ENCODE measurements around the gene ESM1.
"Not testable (repeated sequence)": the region's sequence is repeated elsewhere in the genome, so short reads cannot be mapped to it uniquely, and the experiment has no call there.

The ESM1 gene, protein sequence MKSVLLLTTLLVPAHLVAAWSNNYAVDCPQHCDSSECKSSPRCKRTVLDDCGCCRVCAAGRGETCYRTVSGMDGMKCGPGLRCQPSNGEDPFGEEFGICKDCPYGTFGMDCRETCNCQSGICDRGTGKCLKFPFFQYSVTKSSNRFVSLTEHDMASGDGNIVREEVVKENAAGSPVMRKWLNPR

DNA sequence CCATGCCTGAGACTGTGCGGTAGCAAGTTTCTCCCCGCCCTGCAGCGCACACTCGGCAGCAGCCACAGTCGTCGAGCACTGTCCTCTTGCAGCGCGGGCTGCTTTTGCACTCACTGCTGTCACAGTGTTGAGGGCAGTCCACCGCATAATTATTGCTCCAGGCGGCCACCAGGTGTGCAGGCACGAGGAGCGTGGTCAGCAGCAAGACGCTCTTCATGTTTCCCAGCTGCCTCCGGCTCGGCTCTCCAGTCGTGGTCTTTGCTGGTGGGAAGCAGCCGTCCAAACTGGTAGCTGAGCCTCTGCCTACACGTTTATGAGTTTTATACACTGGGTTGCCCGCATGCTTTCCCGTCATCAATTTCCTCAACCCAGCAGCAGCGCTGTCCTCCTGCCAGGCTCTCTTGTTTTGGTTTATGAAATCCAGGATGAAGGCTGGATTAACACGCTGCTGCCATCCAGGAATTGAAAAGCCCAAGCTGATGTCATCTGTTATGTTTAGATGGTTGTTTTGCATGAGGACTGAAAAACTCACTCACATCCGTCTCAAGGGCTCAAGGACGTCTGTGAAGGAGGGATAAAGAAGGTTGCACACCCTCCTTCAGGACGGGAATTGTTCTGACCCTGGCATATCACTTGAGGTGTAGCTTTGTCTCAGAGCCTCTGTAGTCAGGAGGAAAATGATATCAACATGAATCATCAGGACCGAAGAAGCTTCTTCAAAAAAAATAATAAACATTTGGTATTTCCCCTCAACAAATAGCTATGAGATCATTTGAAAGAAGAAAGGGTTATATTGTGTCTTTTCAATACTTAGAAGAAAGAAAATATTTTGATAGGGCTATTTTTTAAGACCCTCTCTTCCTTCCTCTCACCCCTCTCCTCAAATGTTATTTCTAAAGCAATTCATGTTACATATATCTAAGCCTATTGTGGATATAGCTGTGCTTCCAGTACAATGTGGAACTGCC lies at the start of gene ESM1:
TSS of gene ESM1 (minus strand) at position 293 of the 968 bp plus-strand sequence. CDS start at position 217, 76 bp downstream.
- DNase-seq, result no peak

DNA sequence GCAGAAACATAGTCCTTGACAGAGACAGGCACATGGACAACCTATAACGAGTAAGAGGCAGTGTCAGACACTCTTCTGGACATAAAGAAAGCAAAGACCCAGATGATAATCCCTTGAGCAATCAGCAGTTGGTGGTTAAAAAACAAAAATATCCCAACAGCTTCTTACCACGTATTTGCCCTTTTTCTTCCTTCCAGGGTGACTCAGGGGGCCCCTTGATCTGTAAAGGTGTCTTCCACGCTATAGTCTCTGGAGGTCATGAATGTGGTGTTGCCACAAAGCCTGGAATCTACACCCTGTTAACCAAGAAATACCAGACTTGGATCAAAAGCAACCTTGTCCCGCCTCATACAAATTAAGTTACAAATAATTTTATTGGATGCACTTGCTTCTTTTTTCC lies 48.2 kb upstream of the ESM1 start:
- no peak for DNase-seq

DNA sequence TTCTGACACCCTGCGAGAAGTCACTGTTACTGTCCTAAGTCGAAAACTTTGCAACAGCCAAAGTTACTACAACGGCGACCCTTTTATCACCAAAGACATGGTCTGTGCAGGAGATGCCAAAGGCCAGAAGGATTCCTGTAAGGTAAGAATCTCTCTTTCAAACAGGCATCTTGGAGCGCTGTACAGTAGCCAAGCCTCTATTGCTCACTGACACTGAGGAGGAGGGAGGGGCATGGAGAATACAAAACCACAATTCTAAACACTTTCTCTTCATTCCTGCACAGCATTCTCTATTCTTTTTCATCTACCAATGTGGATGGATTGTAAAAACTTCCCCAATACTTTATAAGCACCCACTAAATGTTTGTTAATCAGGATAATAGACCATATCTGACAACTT lies 46.1 kb upstream of the ESM1 start:
- no peak for DNase-seq

DNA sequence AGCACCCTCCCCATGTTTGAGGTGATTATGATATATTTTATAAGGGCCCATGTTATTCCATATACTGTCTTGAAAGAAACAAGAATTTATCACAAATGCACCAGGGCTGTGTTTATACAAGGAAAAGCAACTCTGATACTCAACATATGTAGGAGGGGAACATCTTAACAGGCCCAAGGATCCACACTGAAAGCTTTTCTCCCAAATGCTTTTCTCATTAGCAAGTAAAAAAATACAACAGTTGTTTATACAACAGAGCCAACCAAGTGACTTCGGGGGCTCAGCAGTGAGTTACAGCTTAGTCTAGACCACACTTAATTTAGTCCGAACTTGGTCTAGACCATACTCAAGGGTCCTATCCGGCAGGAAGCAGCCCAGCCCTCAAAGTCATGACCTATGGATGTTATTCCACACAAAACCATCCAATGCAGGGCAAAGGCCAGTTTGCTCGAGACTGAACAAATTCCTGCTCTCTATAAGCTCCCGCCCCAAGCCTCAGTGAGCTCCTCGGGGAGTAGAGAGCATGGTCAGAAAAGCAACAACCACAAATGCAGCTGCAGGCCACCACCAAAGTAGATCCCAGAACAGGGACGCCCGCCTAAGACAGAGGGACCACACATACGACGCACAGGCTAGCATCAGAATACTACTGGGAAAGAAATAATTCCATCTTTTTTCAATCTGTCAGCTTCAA lies 45.4 kb upstream of the ESM1 start:
- no peak for DNase-seq

DNA sequence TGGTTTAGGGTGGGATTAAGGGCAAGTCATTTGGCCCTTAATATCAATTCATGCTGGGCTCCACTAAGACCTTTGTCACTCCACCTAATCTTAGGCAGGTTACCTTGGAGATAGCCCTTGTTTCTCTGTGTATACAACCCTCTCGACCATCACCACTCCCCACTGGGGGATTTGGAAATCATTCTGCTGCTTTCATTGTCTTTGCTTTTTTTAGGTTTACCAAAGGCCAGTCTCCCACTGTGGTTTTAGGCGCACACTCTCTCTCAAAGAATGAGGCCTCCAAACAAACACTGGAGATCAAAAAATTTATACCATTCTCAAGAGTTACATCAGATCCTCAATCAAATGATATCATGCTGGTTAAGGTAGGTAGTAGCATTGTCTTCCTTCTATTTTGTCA lies 44.8 kb upstream of the ESM1 start:
- no peak for DNase-seq

DNA sequence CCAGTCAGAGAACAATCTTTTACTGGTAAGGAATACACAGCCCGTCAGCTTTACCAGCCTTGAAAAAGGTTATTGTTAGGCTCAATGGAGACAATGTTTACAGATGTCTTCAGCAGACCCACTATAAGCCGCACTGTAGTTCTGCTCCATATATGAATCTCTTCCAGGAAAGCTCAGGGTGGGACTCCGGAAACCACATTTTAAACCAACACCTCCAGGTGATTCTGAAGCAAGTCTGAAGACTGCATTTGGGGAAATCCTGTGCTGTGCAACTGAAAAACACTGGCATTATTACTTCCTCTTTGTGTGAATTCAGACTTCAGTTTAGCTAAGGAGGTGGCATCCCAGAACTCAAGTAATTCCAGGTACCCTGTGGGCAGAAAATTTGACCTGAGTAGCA lies 42.2 kb upstream of the ESM1 start:
- DNase-seq, result no peak

DNA sequence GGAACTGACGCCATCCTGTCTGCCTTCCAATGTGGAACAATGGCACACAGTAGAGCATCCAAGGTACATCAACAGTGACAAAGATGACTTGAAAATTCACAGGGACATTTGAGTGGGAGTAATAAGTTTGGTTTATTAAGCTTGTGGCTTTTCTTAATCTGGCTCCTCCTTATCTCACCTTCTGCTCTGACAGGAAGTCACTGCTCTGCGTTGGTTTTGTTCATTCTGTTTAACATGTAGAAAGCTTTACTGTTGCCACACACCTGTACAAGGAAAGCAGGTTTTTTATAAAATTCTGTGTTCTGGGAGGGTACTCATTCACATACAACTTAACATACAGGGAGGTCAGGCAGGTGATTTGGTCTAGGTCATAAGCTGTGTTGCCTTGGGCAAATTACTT lies 37.1 kb upstream of the ESM1 start:
- DNase-seq, result no peak

DNA sequence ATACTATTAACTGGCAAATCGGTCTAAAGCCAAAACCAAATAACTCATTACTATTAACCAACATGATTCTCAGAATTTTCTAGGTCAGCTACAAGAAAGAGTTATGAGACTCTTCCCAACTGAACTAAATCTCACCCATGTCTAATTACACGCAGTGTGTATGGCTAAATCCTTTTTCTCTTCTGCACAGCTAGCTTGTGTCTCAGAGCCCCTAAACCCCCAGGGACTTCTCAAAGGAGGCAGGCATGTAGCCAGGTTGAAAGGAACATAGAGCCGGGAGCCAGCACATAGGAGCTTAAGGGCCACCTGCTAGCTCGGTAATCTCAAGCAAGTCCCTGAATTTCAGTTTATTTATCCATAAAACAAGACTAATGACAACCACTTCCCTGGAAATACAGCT lies 36.4 kb upstream of the ESM1 start:
- DNase-seq, result no peak

DNA sequence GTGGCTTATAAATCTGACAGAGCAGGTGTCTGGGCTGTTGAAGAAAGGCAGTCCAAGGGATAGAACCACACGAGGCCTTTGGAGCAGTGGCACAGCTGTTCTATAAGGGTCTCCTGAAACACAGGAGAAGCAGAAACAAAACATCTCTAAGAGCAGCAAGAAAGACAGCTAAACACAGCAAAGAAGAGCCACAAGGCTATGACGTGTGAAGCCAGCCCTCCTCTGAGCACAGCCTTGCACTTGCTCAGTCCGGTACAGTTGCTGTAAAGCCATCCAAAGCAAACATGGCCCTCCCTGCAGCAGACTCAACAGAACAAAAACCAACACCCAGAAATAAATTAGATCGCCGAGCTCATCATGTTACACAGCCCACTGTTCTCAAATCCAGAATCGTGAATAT lies 36.0 kb upstream of the ESM1 start:
- DNase-seq, result no peak

DNA sequence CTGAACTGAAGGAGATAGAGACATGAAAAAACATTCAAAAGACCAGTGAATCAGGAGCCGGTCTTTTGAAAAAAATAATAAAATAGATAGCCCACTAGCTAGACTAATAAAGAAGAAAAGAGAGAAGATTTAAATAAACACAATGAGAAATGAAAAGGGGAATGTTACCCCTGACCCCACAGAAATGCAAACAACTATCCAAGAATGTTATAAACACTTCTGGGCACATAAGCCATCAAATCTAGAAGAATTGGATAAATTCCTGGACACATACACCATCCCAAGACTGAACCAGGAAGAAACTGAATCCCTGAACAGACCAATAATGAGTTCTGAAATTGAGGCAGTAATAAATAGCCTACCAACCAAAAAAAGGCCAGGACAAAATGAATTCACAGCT lies 24.8 kb upstream of the ESM1 start:
- not testable (repeated sequence) for DNase-seq

DNA sequence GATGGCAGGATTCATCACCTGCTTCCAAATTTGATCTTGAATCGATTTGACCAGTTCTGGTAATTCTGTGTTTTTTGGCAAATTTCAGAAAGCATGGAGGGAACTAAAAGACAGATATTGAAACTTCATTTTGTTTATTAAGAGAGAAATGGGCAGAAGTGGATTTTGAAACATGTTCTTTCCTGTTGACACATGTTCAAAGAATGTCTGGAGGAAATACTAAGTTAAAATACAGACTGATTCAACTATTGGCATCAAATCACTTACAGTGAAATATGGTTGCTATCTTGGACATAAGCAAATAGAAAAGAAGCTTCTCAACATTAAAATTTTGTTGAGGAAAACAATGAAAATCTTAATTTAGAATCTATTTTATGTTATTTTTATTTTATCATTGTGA lies 19.3 kb upstream of the ESM1 start:
- no peak for DNase-seq

DNA sequence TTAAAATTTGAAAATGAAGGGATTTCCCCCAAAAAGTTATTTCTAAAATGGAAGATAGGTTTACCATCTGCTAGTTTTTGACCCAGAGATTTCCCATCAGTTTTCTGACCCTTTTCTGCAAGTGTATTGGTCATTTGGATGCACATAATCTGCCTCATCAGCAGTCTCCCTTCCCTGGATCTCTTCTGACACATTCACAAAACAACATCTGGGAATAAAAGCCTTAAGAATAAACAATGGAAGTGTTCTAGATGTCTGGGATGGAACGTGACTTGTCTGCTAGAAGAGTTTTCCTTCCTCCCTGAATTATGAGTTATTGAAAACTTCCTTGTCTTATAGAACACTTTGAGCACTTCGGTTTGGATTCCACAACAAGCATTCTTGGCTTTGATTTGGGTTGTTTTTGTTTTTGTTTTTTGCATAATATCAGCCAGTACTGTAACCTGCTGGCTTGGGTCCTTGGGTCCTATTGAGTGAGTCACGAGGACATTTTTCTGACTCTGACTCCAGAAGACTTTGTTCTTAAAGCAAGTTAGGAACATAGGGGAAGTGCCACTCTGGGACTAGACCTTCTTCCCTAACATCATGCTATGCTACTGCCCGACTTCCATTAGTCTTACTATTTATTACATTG lies 18.2 kb upstream of the ESM1 start:
- no peak for DNase-seq

DNA sequence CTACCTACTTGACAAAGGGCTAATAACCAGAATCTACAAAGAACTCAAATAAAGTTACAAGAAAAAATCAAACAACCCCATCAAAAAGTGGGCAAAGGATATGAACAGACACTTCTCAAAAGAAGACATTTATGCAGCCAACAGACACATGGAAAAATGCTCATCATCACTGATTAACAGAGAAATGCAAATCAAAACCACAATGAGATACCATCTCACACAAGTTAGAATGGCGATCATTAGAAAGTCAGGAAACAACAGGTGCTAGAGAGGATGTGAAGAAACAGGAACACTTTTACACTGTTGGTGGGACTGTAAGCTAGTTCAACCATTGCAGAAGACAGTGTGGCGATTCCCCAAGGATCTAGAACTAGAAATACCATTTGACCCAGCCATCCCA lies 16.8 kb upstream of the ESM1 start:
- DNase-seq, result not testable (repeated sequence)

DNA sequence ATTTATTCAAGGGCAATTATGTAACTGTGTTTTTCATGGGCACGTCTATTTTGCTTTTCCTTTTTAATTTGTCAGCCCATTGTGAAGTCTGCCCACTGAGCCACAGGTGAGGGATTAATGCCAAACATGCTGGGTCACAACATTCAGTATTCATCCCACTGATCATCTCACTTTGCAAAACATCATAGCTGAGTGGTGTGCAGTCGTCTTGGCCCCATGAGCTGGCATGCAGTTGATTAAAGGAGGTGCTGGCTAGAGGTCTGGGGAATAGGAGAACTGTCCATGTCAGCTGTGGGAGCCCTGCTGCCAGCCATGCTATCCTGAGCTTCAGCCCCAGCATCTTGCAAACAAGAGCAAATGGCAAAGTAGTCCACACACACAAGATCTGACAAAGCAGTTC lies 11.7 kb upstream of the ESM1 start:
- DNase-seq, result no peak

DNA sequence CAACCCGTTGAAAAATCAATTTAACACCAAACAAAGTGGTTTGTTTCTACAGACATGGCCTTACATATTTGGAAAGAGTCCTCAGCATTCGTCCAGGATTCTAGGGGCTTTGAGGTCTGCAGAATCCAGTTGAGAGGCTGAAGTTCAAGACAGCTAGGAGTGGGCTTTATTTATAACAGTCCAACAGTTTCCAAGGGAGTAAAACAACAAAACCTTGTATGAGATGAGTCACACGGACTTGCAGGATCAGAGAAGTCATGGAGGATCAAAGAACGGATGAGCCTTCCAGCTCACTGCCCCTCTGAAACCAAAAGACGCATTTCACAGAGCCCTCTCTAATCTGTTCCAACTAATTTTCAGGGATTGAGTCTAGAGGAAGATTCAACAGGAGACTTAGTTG lies 11.1 kb upstream of the ESM1 start:
- DNase-seq, result no peak

DNA sequence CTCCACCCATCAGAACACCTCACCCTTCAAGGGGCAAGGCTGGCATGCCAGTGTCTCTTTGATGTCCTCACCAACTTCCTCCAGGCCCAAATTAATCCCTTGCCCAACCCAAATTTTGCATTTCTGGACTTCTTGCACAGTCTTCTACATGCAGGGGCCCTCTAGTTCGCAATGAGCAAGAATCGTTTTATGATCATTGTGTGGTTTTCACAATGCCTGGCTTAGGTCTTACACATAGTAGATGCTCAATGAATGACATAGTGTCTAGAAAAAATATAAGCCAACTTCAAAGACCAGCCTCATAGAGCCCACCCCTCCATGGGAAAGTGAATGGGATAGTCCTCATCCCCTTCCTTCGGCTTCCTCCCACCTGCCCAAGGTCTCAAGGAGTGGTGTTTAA lies 9.8 kb upstream of the ESM1 start:
- DNase-seq, result no peak

DNA sequence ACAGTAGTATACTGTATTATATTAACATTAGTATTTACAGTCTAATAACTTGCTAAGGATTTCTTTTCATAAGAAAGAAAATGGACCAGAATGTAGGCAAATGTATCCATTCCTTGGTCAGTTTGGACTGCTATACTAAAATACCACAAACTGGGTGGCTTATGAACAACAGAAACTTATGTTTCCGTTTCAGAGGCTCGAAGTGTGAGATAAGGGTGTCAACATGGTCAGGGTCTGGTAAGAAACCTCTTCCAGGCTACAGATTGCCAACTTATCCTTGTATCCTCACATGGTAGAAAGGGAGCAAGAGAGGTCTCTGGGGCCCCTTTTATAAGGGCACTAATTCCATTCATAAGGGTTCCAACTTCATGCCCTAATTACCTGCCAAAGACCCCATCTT lies 9.2 kb upstream of the ESM1 start:
- DNase-seq, result no peak

DNA sequence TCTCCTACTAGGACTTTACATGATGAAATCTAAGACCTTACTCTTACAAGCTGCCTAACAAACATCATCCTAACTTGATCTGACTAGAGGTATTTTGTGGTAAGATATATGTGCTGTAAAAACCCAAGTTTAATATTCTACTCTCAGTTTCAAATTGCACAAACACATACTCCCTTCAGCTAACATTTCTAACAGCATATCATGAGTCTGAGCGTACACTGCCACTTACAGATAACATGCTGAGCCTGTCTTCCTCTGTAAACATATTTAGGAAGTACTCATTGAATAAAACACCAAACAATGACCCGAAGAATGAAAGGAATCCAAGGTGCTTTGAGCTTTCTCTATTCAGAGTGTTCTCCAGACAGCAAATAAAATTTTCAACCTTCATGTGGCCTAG lies 7.9 kb upstream of the ESM1 start:
- no peak for DNase-seq

DNA sequence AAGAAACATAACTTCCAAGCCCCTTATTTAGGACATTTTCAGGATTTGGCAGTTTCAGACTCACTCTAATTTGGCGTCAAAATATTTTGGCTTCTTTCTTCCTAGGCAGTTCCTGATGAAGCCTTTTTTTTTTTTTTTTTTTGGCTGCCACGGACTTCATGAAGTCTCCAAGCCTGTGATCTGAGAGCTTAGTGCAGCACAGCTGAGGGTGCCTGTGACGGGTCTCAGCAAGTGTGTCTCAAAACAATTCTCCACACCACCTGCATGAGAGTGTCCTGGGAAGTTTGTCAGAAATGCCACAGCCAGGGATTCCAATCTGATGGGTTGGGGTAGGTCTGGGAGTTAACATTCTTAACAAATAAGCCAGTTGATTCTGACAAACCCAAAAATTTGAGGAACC lies 6.0 kb upstream of the ESM1 start:
- DNase-seq, result no peak

DNA sequence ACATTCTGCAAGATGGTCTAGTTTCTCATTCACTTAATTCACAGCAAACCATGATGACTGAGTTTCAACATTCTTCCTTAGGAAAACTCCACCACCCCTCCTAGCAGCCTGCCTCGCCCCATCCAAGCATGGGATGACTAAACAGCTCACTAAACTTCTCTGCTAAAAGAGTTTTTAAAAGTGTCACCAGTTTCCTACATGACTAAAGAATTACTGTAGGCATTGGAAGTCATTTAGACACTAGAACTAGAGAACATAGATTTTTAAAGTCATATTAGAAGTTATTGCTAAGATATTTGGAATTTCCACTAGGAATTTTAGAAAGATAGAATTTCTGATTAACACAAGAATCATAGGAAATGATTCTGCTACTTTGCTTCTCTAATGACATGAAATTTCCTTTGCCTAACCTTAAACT lies 5.5 kb upstream of the ESM1 start:
- DNase-seq, result no peak

DNA sequence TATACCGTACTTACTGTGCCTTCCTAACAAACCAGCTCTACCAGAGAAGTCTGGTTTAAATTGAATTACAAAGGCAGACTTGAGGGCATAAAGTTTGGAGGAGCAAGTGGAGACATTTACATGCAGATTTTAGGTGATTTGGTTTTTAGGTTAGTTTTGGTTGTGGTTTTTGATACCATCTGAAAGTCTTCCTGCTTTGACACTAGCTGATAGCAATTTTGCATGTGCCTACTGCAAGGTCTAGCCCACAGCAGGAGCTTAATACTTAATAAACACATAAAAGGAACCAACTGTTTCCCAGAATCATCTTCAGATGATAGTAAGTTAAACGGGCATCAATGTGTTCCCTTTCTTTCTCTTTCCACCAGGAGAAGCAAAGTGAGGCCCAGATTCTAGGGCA lies 3.4 kb upstream of the ESM1 start:
- no peak for DNase-seq

DNA sequence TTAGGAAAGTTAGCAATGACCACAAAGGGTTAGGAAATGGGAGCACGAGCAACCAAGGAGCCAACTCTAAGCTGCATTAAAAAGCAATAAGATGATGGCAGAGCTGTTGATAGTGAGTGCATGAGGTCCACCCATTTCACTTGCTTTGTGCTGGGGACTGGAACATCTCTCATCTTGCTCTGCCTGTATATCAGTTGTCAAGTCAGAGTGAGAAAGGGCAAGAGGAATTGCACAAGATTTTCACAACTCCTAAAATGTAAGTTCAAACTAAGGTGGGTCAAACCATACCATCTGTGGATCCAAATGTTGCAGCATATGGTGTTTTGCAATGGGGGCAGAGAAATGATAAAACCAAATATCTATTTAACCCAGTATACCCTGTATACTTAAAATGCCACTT lies 2.8 kb upstream of the ESM1 start:
- no peak for DNase-seq

DNA sequence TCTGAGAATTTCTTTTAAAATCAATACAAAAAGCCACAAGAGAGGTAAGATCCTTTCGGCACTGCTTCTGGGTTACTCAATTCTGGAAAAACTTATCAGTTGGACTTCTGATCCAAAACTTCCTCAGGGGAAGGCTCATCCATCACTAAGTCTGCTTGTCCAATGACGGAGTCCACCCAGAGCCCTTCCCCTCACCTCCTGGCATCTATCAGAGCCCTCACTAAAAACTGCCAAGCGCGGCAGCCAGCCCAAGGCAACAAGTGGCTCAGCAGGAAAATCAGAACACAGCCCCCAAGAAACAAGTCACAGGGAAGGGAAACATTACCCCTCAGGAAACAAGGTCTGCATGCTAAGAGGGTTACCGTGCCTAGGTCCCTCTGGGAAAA lies 869 bp upstream of the ESM1 start:
- no peak for DNase-seq

DNA sequence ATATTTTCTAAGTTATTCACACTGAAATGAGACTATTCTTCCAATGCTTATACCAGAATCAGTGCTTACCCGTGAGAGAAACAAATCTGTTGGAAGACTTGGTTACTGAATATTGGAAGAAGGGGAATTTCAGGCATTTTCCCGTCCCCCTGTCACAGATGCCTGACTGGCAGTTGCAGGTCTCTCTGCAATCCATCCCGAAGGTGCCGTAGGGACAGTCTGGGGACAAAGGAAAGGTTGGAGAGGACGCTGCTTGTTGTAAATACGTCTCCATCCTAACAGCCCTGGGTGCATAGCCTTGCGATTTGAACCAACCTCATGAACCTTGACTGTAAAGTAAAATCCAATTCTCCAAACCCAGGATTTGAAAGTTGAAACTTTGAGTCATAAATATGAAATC lies 3.5 kb downstream of the ESM1 start:
- no peak for DNase-seq

Measured in activated CD4-positive, alpha-beta T cell treated with anti-CD3 and anti-CD28 coated beads, Interleukin-2, amount 50 U/mL, for 4 hours (primary cell).